OCI-LY3 (cell line): ENCODE results near the gene FNDC5.

Experiments
- H2AFZ ChIP-seq: fragments of 200-600, 300-600 bp; shearing (Covaris generic); 2 replicates; pipeline ENCODE4 v1.6.0; 2014; ENCODE audit warnings: antibody characterized with exemption, low read depth, low read length
- H3K27ac ChIP-seq: fragments of 200-600, 300-600 bp; sonication (generic); 2 replicates; pipeline ENCODE4 v1.5.1; 2014; ENCODE audit warnings: mild to moderate bottlenecking, low read length, moderate library complexity, mixed read lengths
- H3K27me3 ChIP-seq: fragments of 200-600, 300-600 bp; sonication (generic); 2 replicates; pipeline ENCODE4 v1.6.1; 2014; ENCODE audit warnings: low read depth, low read length, mixed read lengths
- H3K36me3 ChIP-seq: fragments of 200-600, 300-600 bp; sonication (generic); replicated peaks from 2 replicates; pipeline ENCODE3; 2014; ENCODE audit warnings: low read depth, low read length, mixed read lengths
- H3K4me1 ChIP-seq: fragments of 300-600, 200-600 bp; sonication (generic); 2 replicates; pipeline ENCODE4 v1.6.1; 2014; ENCODE audit warnings: low read length, mixed read lengths
- H3K4me2 ChIP-seq: fragments of 200-600, 300-600 bp; sonication (generic); 2 replicates; pipeline ENCODE4 v1.6.1; 2014; ENCODE audit warnings: low read length, mixed read lengths
- H3K4me3 ChIP-seq: fragments of 300-600, 200-600 bp; sonication (generic); 2 replicates; pipeline ENCODE4 v1.5.1; 2014; ENCODE audit warnings: antibody characterized with exemption, mild to moderate bottlenecking, low read length, moderate library complexity
- H3K79me2 ChIP-seq: fragments of 300-600, 200-600 bp; shearing (Covaris generic); 2 replicates; pipeline ENCODE4 v1.6.1; 2014; ENCODE audit warnings: mild to moderate bottlenecking, low read length, mixed read lengths
- H3K9ac ChIP-seq: fragments of 300-600, 200-600 bp; shearing (Covaris generic); 2 replicates; pipeline ENCODE4 v1.6.0; 2014; ENCODE audit warnings: mild to moderate bottlenecking, low read length, moderate library complexity
- H3K9me3 ChIP-seq: fragments of 200-600, 300-600 bp; shearing (Covaris generic); 2 replicates; pipeline ENCODE4 v1.6.1; 2014; ENCODE audit warnings: low read length, mixed read lengths; ENCODE audit not compliant: insufficient read depth
- H4K20me1 ChIP-seq: fragments of 200-600, 300-600 bp; sonication (generic); 2 replicates; pipeline ENCODE4 v1.6.1; 2016; ENCODE audit warnings: low read length, mixed read lengths; ENCODE audit not compliant: insufficient read depth
- EZH2phosphoT487 ChIP-seq: fragments of 200-600 bp; shearing (Covaris generic); IDR thresholded peaks from 2 replicates; pipeline ENCODE4 v1.6.1; 2018; ENCODE audit warnings: antibody characterized with exemption, mixed run types, low read depth
- TF ChIP-seq, protein P1 (sequence below): fragments of 200-600, 300-600 bp; sonication (generic); IDR thresholded peaks from 2 replicates; pipeline ENCODE4 v1.5.1; 2014; ENCODE audit warnings: antibody characterized with exemption, low read length, low read depth

The FNDC5 gene

GRCh38 chr1:32816676-32817158 is 54.0 kb downstream of the FNDC5 start:
- H3K27me3 ChIP-seq: no peaks in the 10 kb centered on the region
- TF ChIP-seq, protein P1, sequence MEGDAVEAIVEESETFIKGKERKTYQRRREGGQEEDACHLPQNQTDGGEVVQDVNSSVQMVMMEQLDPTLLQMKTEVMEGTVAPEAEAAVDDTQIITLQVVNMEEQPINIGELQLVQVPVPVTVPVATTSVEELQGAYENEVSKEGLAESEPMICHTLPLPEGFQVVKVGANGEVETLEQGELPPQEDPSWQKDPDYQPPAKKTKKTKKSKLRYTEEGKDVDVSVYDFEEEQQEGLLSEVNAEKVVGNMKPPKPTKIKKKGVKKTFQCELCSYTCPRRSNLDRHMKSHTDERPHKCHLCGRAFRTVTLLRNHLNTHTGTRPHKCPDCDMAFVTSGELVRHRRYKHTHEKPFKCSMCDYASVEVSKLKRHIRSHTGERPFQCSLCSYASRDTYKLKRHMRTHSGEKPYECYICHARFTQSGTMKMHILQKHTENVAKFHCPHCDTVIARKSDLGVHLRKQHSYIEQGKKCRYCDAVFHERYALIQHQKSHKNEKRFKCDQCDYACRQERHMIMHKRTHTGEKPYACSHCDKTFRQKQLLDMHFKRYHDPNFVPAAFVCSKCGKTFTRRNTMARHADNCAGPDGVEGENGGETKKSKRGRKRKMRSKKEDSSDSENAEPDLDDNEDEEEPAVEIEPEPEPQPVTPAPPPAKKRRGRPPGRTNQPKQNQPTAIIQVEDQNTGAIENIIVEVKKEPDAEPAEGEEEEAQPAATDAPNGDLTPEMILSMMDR: no peak
- no peak for TF ChIP-seq EZH2phosphoT487
- peak overlapping the region; percentile 99 for H3K9ac ChIP-seq
- peak overlapping the region; percentile 69 for H3K27ac ChIP-seq
- peak overlapping the region; percentile 72 for H3K4me2 ChIP-seq
- peaks cover 15% of the 10 kb centered on the region for H3K36me3 ChIP-seq
- peaks cover 97% of the 10 kb centered on the region for H3K79me2 ChIP-seq
- H3K4me1 ChIP-seq: peaks cover 21% of the 10 kb centered on the region
- H4K20me1 ChIP-seq: peaks cover 31% of the 10 kb centered on the region
- H3K9me3 ChIP-seq: no peaks in the 10 kb centered on the region
- no peak overlapping the region for H2AFZ ChIP-seq
- H3K4me3 ChIP-seq: peak overlapping the region; percentile 97

DNA sequence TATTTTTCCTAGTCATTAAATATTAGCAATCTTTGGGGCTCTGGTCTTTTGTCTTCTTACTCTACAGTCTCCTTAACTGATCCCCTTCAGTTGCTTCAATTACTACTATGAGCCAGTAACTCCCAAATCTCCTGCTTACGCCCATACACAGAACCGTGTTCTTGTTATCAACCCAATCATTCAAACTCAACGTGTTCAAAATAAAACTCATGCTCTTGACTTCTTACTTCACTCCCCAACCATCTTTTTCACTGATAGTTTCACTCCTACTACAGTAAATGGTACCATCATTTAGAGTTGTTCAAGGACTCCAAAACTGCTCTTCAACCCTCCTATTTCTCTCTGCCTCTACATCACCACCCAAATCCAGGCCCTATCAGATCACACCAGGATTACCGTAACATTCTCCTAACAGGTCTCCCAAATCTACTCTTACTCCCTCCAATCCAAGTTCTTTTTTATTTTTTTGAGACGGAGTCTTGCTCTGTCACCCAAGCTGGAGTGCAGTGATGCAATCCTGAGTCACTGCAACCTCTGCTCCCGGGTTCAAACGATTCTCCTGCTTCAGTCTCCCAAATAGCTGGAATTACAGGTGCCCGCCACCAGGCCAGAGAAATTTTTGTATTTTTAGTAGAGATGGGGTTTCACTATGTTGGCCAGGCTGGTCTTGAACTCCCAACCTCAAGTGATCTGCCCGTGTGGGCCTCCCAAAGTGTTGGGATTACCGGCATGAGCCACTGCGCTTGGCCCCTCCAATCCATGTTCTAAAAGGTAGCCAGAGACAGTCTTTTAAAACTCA is 56.6 kb downstream of the FNDC5 start:
- Histone ChIP-seq H3K9ac (no peak overlapping the region), H3K4me1 (peaks cover 11% of the 10 kb centered on the region), H3K4me2 (no peak overlapping the region), H3K36me3 (peaks cover 20% of the 10 kb centered on the region), H3K27me3 (no peaks in the 10 kb centered on the region), H3K9me3 (no peaks in the 10 kb centered on the region), H2AFZ (no peak overlapping the region), H3K4me3 (no peak overlapping the region), H3K79me2 (peaks cover 93% of the 10 kb centered on the region), H4K20me1 (peaks cover 32% of the 10 kb centered on the region), H3K27ac (no peak overlapping the region)
- TF ChIP-seq EZH2phosphoT487: no peak
- TF ChIP-seq, protein P1: no peak
